Loucy (cell line): ENCODE measurements around the gene PLSCR5.

Experiments
- H2AFZ ChIP-seq: fragments of 200-600 bp; sonication (generic); 2 replicates; pipeline ENCODE4 v1.6.0; 2016; ENCODE audit warnings: antibody characterized with exemption, mild to moderate bottlenecking, low read length, moderate library complexity
- H3F3A ChIP-seq: fragments of 200-600 bp; 2 replicates; pipeline ENCODE4 v1.6.0; 2016; ENCODE audit warnings: antibody characterized with exemption, low read depth, mild to moderate bottlenecking
- H3K27me3 ChIP-seq: fragments of 200-600 bp; sonication (generic); 2 replicates; pipeline ENCODE4 v1.6.1; 2014; ENCODE audit warnings: low read length, mild to moderate bottlenecking; ENCODE audit not compliant: insufficient read depth, poor library complexity, severe bottlenecking
- H3K36me3 ChIP-seq: fragments of 200-600 bp; sonication (generic); 2 replicates; pipeline ENCODE4 v1.6.1; 2016; ENCODE audit warnings: low read length; ENCODE audit not compliant: insufficient read depth
- H3K4me1 ChIP-seq: fragments of 200-600 bp; sonication (generic); 2 replicates; pipeline ENCODE4 v1.5.1; 2014; ENCODE audit warnings: low read length, mild to moderate bottlenecking; ENCODE audit not compliant: insufficient read depth, poor library complexity, severe bottlenecking
- H3K4me2 ChIP-seq: fragments of 200-600 bp; sonication (generic); 2 replicates; pipeline ENCODE4 v1.6.0; 2014; ENCODE audit warnings: antibody characterized with exemption, low read length, low read depth, mild to moderate bottlenecking; ENCODE audit not compliant: poor library complexity, severe bottlenecking
- H3K4me3 ChIP-seq: fragments of 200-600 bp; sonication (generic); 2 replicates; pipeline ENCODE4 v1.5.1; 2014; ENCODE audit warnings: low read length, mild to moderate bottlenecking, mixed read lengths; ENCODE audit not compliant: poor library complexity, severe bottlenecking
- H3K79me2 ChIP-seq: fragments of 200-600 bp; sonication (generic); 2 replicates; pipeline ENCODE4 v1.6.1; 2014; ENCODE audit warnings: low read length; ENCODE audit not compliant: insufficient read depth
- H3K9ac ChIP-seq: fragments of 200-600 bp; sonication (generic); 2 replicates; pipeline ENCODE4 v1.6.0; 2014; ENCODE audit warnings: mild to moderate bottlenecking, low read depth, low read length, moderate library complexity; ENCODE audit not compliant: poor library complexity, severe bottlenecking
- H3K9me2 ChIP-seq: fragments of 200-600 bp; sonication (generic); replicated peaks from 2 replicates; pipeline ENCODE4 v1.6.1; 2016; ENCODE audit warnings: low read depth, low read length, mixed read lengths
- H3K9me3 ChIP-seq: fragments of 200-600 bp; sonication (generic); 2 replicates; pipeline ENCODE4 v1.6.1; 2014; ENCODE audit warnings: mild to moderate bottlenecking, antibody characterized with exemption, low read length, low read depth; ENCODE audit not compliant: insufficient read depth
- H4K20me1 ChIP-seq: fragments of 200-600 bp; sonication (generic); 2 replicates; pipeline ENCODE4 v1.6.0; 2014; ENCODE audit warnings: antibody characterized with exemption, low read length, mild to moderate bottlenecking; ENCODE audit not compliant: insufficient read depth, poor library complexity, severe bottlenecking
- CTCF ChIP-seq: fragments of 200-600 bp; sonication (generic); conservative IDR thresholded peaks from 2 replicates; pipeline ENCODE4 v1.5.1; 2014; ENCODE audit warnings: mild to moderate bottlenecking, antibody characterized with exemption, low read length
- EZH2phosphoT487 ChIP-seq: fragments of 200-600 bp; IDR thresholded peaks from 2 replicates; pipeline ENCODE4 v1.6.1; 2018; ENCODE audit warnings: antibody characterized with exemption, mild to moderate bottlenecking, moderate library complexity, borderline replicate concordance

The PLSCR5 gene

GRCh38 chr3:146546366-146546965, 58.7 kb downstream of the PLSCR5 start:
- H3K4me2 ChIP-seq: no peak overlapping the region
- peaks cover 29% of the 10 kb centered on the region for H3K79me2 ChIP-seq
- no peaks in the 10 kb centered on the region for H3K9me3 ChIP-seq
- H3K4me1 ChIP-seq: peaks cover 33% of the 10 kb centered on the region
- H2AFZ ChIP-seq: peak overlapping the region; percentile 53
- H3K36me3 ChIP-seq: no peaks in the 10 kb centered on the region
- no peaks in the 10 kb centered on the region for H3K9me2 ChIP-seq
- no peaks in the 10 kb centered on the region for H3K27me3 ChIP-seq
- no peak overlapping the region for H3K9ac ChIP-seq
- no peak overlapping the region for H3K4me3 ChIP-seq
- TF ChIP-seq EZH2phosphoT487: no peak
- H3F3A ChIP-seq: peaks cover 3% of the 10 kb centered on the region; the same call in 1 of the 2 replicates
- peaks cover 26% of the 10 kb centered on the region for H4K20me1 ChIP-seq

- peak overlapping the region; percentile 95 for H3K4me3 ChIP-seq
- H3K79me2 ChIP-seq: peaks cover 43% of the 10 kb centered on the region
- H3K36me3 ChIP-seq: no peaks in the 10 kb centered on the region
- peak overlapping the region; percentile 91 for H3K4me2 ChIP-seq
- H4K20me1 ChIP-seq: peaks cover 39% of the 10 kb centered on the region
- no peaks in the 10 kb centered on the region for H3K9me2 ChIP-seq
- no peaks in the 10 kb centered on the region for H3K9me3 ChIP-seq
- H2AFZ ChIP-seq: peak overlapping the region; percentile 98
- H3K9ac ChIP-seq: peak overlapping the region; percentile 92
- TF ChIP-seq CTCF (no peak), EZH2phosphoT487 (no peak)
- no peaks in the 10 kb centered on the region for H3K27me3 ChIP-seq
- peaks cover 35% of the 10 kb centered on the region for H3K4me1 ChIP-seq
- H3F3A ChIP-seq: peaks cover 3% of the 10 kb centered on the region; the same call in 1 of the 2 replicates
These were observed 60.1 kb downstream of the PLSCR5 start for GRCh38 chr3:146544929-146545528.

- H3F3A ChIP-seq: peaks cover 3% of the 10 kb centered on the region; the same call in 1 of the 2 replicates
These were observed 60.9 kb downstream of the PLSCR5 start, which contains the start of gene PLSCR1 for GRCh38 chr3:146544002-146544928. TSS of gene PLSCR1 (minus strand) at chr3:146544607. CDS start at chr3:146536552, 8,055 bp downstream.

More at GRCh38 chr3:146544002-146544928, 60.9 kb downstream of the PLSCR5 start, which contains the start of gene PLSCR1:
- H3K36me3 ChIP-seq: no peaks in the 10 kb centered on the region
- peak within 1 kb of the TSS; percentile 92 for H3K9ac ChIP-seq
- H3K4me2 ChIP-seq: peak within 1 kb of the TSS; percentile 91
- no peaks in the 10 kb centered on the region for H3K9me3 ChIP-seq
- H3K4me3 ChIP-seq: peak within 1 kb of the TSS; percentile 95
- peak within 1 kb of the TSS; percentile 98 for H2AFZ ChIP-seq
- no peaks in the 10 kb centered on the region for H3K9me2 ChIP-seq
- TF ChIP-seq CTCF: no peak
- TF ChIP-seq EZH2phosphoT487: no peak
- no peaks in the 10 kb centered on the region for H3K27me3 ChIP-seq
- H3K4me1 ChIP-seq: peaks cover 32% of the 10 kb centered on the region
- peaks cover 51% of the 10 kb centered on the region for H3K79me2 ChIP-seq
- peaks cover 47% of the 10 kb centered on the region for H4K20me1 ChIP-seq
